Caco-2 (cell line): ENCODE data around the gene COQ6. TPM values are rescaled to one million over a fixed set of nuclear protein-coding genes. Genes with fewer than 3 reads are reported as not detected.
"Not testable (repeated sequence)": the region's sequence is repeated elsewhere in the genome, so short reads cannot be mapped to it uniquely, and the experiment has no call there.

Source experiments
- BruUV-seq: library from RNA; stranded (reverse); fragments of 400-500 nt; replicated peaks from 2 replicates; lab custom pipeline; 2021; lab: Mats Ljungman, UMichigan
- CTCF ChIA-PET: fragments of 300-600 bp; sonication (Branson Sonifier 250); formaldehyde crosslinking; loops from one replicate; lab custom pipeline; 2022; ENCODE audit warnings: antibody characterized with exemption; lab: Charles Lee
- POLR2A ChIA-PET: fragments of 300-600 bp; sonication (Branson Sonifier 250); formaldehyde crosslinking; loops from one replicate; lab custom pipeline; 2022; ENCODE audit warnings: antibody characterized with exemption; lab: Charles Lee
- DNase-seq, 2 experiments: peaks; one replicate each; pipeline versions ENCODE4 v3.0.0 to v3.0.0-alpha.2; 2020 to 2022
- H3K27me3 ChIP-seq: replicated peaks from 2 replicates; pipeline ENCODE4 v1.6.0; 2011; ENCODE audit warnings: low read length; ENCODE audit not compliant: control insufficient read depth, insufficient read depth
- H3K36me3 ChIP-seq: 2 replicates; pipeline ENCODE4 v1.5.1; 2011; ENCODE audit warnings: low read length; ENCODE audit not compliant: control insufficient read depth, insufficient read depth
- H3K4me1 ChIP-seq: fragments of 250-450 bp; sonication (Bioruptor Pico); 2 replicates; pipeline ENCODE4 v1.5.1; 2020; ENCODE audit warnings: mild to moderate bottlenecking
- H3K4me3 ChIP-seq: 2 replicates; pipeline ENCODE4 v1.5.1; 2011; ENCODE audit warnings: low read depth, mild to moderate bottlenecking, control low read depth, low read length
- H3K9me3 ChIP-seq: fragments of 250-450 bp; sonication (Bioruptor Pico); 2 replicates; pipeline ENCODE4 v1.5.1; 2020; ENCODE audit warnings: mild to moderate bottlenecking, moderate library complexity
- H3K27ac Mint-ChIP-seq: one replicate; pipeline ENCODE4 v1.8.0; 2022; ENCODE audit warnings: mixed read lengths; ENCODE audit not compliant: unreplicated experiment
- H3K27me3 Mint-ChIP-seq: one replicate; pipeline ENCODE4 v1.8.0; 2022; ENCODE audit warnings: mixed read lengths; ENCODE audit not compliant: insufficient read depth, unreplicated experiment
- H3K36me3 Mint-ChIP-seq: one replicate; pipeline ENCODE4 v1.8.0; 2022; ENCODE audit warnings: mild to moderate bottlenecking, mixed read lengths; ENCODE audit not compliant: insufficient read depth, unreplicated experiment
- H3K4me1 Mint-ChIP-seq: one replicate; pipeline ENCODE4 v1.8.0; 2022; ENCODE audit warnings: low read depth, mixed read lengths; ENCODE audit not compliant: unreplicated experiment
- H3K4me3 Mint-ChIP-seq: one replicate; pipeline ENCODE4 v1.8.0; 2022; ENCODE audit warnings: mild to moderate bottlenecking, moderate library complexity, mixed read lengths; ENCODE audit not compliant: unreplicated experiment
- H3K9me3 Mint-ChIP-seq: one replicate; pipeline ENCODE4 v1.8.0; 2022; ENCODE audit warnings: mixed read lengths; ENCODE audit not compliant: unreplicated experiment
- CTCF ChIP-seq, 2 experiments: fragments of 200-600 bp in 1 of 2; IDR thresholded peaks; 1 replicate in 1 of 2; 2 replicates in 1 of 2; pipeline versions ENCODE4 v1.5.1 to v1.8.0; 2011 to 2022; ENCODE audit warnings: antibody characterized with exemption in 1 of 2, control low read depth in 1 of 2, inconsistent platforms in 1 of 2, low read depth in 1 of 2, low read length in 1 of 2, mild to moderate bottlenecking in 1 of 2, moderate library complexity in 1 of 2; ENCODE audit not compliant: insufficient read depth in 1 of 2, severe bottlenecking in 1 of 2, unreplicated experiment in 1 of 2
- intact Hi-C: fragments of 100-400 bp; cut with micrococcal nuclease; formaldehyde crosslinking; loops from one replicate; pipeline ENCODE4 v1.10.0; 2022; ENCODE audit not compliant: unreplicated experiment
- total RNA-seq: library from RNA; stranded (reverse); gene quantifications from 2 replicates; pipeline ENCODE4 v1.2.3, GENCODE V29; 2022

The COQ6 gene
- total RNA-seq, 1 experiment from 2014 or later = 21.3 TPM

- Histone ChIP-seq H3K4me3 (no peak overlapping the region), H3K36me3 (peaks cover 1% of the 10 kb centered on the region; the same call in 1 of the 2 replicates), H3K9me3 (peaks cover 4% of the 10 kb centered on the region; the same call in 1 of the 2 replicates), H3K4me1 (no peaks in the 10 kb centered on the region), H3K27me3 (no peaks in the 10 kb centered on the region)
- Mint-ChIP-seq H3K9me3 (peaks cover 10% of the 10 kb centered on the region), H3K4me3 (no peak overlapping the region), H3K27ac (no peak overlapping the region), H3K36me3 (peaks cover 65% of the 10 kb centered on the region), H3K27me3 (no peaks in the 10 kb centered on the region), H3K4me1 (no peaks in the 10 kb centered on the region)
- DNase-seq = no peak
- TF ChIP-seq CTCF (IDR thresholded peaks at IDR 0.05; ENCODE audit: insufficient read depth in 1 of 2, low read depth in 1 of 2, low read length in 1 of 2, severe bottlenecking in 1 of 2, unreplicated experiment in 1 of 2) = no peak
- no TSS peak for BruUV-seq
- ChIA-PET POLR2A (no interaction called here), CTCF (no interaction called here)
- intact Hi-C loops = no loop called here
These were observed 36.8 kb upstream of the COQ6 start for GRCh38 chr14:73913256-73913655.

- no peak for DNase-seq
- Histone ChIP-seq H3K36me3 (no peaks in the 10 kb centered on the region; the same call in 1 of the 2 replicates), H3K9me3 (peaks cover 4% of the 10 kb centered on the region; the same call in 1 of the 2 replicates), H3K4me1 (no peaks in the 10 kb centered on the region), H3K27me3 (no peaks in the 10 kb centered on the region), H3K4me3 (no peak overlapping the region)
- Mint-ChIP-seq H3K27ac (no peak overlapping the region), H3K4me1 (no peaks in the 10 kb centered on the region), H3K9me3 (peaks cover 10% of the 10 kb centered on the region), H3K4me3 (no peak overlapping the region), H3K36me3 (peaks cover 72% of the 10 kb centered on the region), H3K27me3 (no peaks in the 10 kb centered on the region)
- CTCF ChIA-PET = interaction anchor here (0.6 kb wide), 1 partner anchor 14 kb away, joined by 6 read pairs; no protein-coding TSS in a partner anchor
- no TSS peak for BruUV-seq
- intact Hi-C loops = no loop called here
- no peak for TF ChIP-seq CTCF (IDR thresholded peaks at IDR 0.05; ENCODE audit: insufficient read depth in 1 of 2, low read depth in 1 of 2, low read length in 1 of 2, severe bottlenecking in 1 of 2, unreplicated experiment in 1 of 2)
- POLR2A ChIA-PET = no interaction called here
These were observed 33.8 kb upstream of the COQ6 start for GRCh38 chr14:73916324-73916723.

GRCh38 chr14:73919457-73919856 lies 30.6 kb upstream of the COQ6 start:
- DNase-seq, H3K4me3 ChIP-seq, H3K27me3 ChIP-seq, CTCF ChIA-PET, intact Hi-C loops, H3K36me3 ChIP-seq, H3K4me3 Mint-ChIP-seq, H3K9me3 Mint-ChIP-seq, H3K4me1 Mint-ChIP-seq, POLR2A ChIA-PET, H3K27me3 Mint-ChIP-seq, H3K9me3 ChIP-seq, BruUV-seq, H3K27ac Mint-ChIP-seq, H3K4me1 ChIP-seq: not testable (repeated sequence)
- peaks cover 60% of the 10 kb centered on the region for H3K36me3 Mint-ChIP-seq

DNA sequence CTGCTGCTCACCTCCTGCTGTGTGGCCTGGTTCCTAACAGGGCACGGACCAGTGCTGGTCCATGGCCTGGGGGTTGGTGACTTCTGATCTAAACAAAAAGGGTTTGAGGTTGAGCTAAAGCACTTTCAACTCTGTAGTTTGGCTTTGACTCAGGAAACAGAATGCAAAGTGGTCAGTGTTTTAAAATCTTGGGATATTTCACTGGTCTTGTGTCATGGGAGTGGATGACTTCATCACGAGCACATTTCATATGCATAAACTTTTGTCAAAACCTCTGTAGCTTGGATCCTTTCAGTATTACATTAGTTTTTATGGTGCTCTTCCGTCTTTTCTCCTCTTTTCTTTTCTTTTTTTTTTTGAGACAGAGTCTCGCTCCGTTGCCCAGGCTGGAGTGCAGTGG lies 25.8 kb upstream of the COQ6 start:
- no peak for DNase-seq
- H3K27me3 Mint-ChIP-seq = no peaks in the 10 kb centered on the region
- CTCF ChIA-PET = no interaction called here
- H3K9me3 Mint-ChIP-seq = no peaks in the 10 kb centered on the region
- no peaks in the 10 kb centered on the region for H3K4me1 ChIP-seq
- POLR2A ChIA-PET = no interaction called here
- H3K27me3 ChIP-seq = no peaks in the 10 kb centered on the region
- no peaks in the 10 kb centered on the region for H3K9me3 ChIP-seq
- TF ChIP-seq CTCF (IDR thresholded peaks at IDR 0.05; ENCODE audit: insufficient read depth in 1 of 2, low read depth in 1 of 2, low read length in 1 of 2, severe bottlenecking in 1 of 2, unreplicated experiment in 1 of 2) = no peak
- no peak overlapping the region for H3K4me3 ChIP-seq
- H3K36me3 ChIP-seq = no peaks in the 10 kb centered on the region
- H3K36me3 Mint-ChIP-seq = peaks cover 60% of the 10 kb centered on the region
- no peaks in the 10 kb centered on the region for H3K4me1 Mint-ChIP-seq
- no peak overlapping the region for H3K4me3 Mint-ChIP-seq
- H3K27ac Mint-ChIP-seq = no peak overlapping the region
- intact Hi-C loops = no loop called here
- no TSS peak for BruUV-seq
